ENCODE measurements around the gene TM4SF20. TPM values are rescaled to one million over a fixed set of nuclear protein-coding genes. Genes with fewer than 3 reads are reported as not detected.

TM4SF20 gene
- total and polyA plus RNA-seq, 7 donors, result 0.14 TPM; not detected in 6

GRCh38 chr2:227402321-227402720 lies 23.2 kb upstream of the TM4SF20 start:
- Histone ChIP-seq H3K27me3 (ENCODE audit: insufficient read depth in 3 of 3, low read length in 2 of 3) (peaks cover 0 to 6% (median 0%) of the 10 kb centered on the region in 3 donors), H3K27ac (no peak overlapping the region), H3K4me3 (no peak overlapping the region), H3K36me3 (ENCODE audit: insufficient read depth in 1 of 2, low read depth in 1 of 2) (no peaks in the 10 kb centered on the region), H3K9me3 (no peaks in the 10 kb centered on the region), H3K4me1 (peaks cover 14% of the 10 kb centered on the region)
- ATAC-seq, result no peak
- TF ChIP-seq CTCF (IDR thresholded peaks at IDR 0.05), result no peak
- intact Hi-C loops (cut with DNase I), result loop anchor here in 1 of 2 donors (10.0 kb wide), 1 partner anchor 362 kb away; no protein-coding TSS in a partner anchor
- no peak for DNase-seq

GRCh38 chr2:227401550-227401949 lies 22.4 kb upstream of the TM4SF20 start:
- intact Hi-C loops (cut with DNase I), result loop anchor here in 1 of 2 donors (10.0 kb wide), 1 partner anchor 363 kb away; no protein-coding TSS in a partner anchor
- Histone ChIP-seq H3K36me3 (ENCODE audit: insufficient read depth in 1 of 2, low read depth in 1 of 2) (no peaks in the 10 kb centered on the region), H3K4me3 (no peak overlapping the region), H3K9me3 (no peaks in the 10 kb centered on the region), H3K27ac (no peak overlapping the region), H3K27me3 (ENCODE audit: insufficient read depth in 3 of 3, low read length in 2 of 3) (peaks cover 0 to 6% (median 0%) of the 10 kb centered on the region in 3 donors), H3K4me1 (peaks cover 9% of the 10 kb centered on the region)
- WGBS, 3 donors, result 34 to 89% (median 74%) methylated on average over 2 of the region's 2 CpGs
- ATAC-seq, result no peak
- no peak for DNase-seq
- no peak for TF ChIP-seq CTCF (IDR thresholded peaks at IDR 0.05)

DNA sequence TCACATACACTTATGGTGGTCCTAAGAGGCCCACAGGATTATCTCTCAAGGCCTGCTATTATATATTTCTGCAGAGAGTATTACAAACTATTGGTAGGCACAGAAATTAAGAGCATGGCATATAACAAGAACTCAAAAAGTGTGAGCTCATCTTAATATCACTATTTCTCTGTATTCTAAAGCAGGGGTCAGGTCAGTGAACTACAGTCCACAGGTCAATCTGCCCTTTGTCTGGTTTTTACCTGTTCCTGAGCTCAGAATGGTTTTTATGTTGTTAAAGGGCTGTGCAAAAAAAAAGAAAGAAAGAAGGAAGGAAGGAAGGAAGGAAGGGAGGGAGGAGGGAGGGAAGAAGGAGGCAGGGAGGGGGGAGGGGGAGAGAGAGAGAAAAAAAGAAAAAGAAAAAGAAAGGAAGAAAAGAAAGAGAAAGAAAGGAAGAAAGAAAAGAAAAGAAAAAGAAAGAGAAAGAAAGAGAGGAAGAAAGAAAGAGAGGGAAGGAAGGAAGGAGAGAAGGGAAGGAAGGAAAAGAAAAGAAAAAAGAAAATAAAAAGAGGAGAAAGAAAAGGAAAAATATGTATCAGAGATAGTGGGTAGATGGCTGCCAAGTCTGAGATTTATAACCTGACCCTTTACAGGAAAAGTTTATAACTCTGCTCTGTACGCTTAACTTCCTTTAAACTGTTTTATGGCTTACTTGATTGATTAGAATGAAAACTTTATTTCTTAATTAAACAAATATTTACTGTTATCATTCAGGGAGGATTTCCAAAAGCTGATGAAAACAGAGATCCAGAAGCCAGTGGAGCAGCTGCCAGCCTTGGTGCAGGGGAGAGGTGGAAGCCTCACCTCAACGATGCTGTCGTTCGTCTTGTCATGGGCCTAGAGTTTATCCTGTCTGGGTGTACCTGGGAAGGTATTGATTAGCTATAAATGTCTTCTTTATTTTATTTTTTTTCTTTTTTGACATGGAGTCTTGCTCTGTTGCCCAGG lies 19.9 kb upstream of the TM4SF20 start:
- no peak for DNase-seq
- Histone ChIP-seq H3K4me1 (no peaks in the 10 kb centered on the region), H3K27me3 (ENCODE audit: insufficient read depth in 3 of 3, low read length in 2 of 3) (peaks cover 0 to 6% (median 0%) of the 10 kb centered on the region in 3 donors), H3K9me3 (no peaks in the 10 kb centered on the region), H3K27ac (no peak overlapping the region), H3K36me3 (ENCODE audit: insufficient read depth in 1 of 2, low read depth in 1 of 2) (no peaks in the 10 kb centered on the region), H3K4me3 (no peak overlapping the region)
- intact Hi-C loops (cut with DNase I), result no loop called here
- 62 to 93% (median 67%) methylated on average over 4 of the region's 4 CpGs for WGBS, 3 donors
- no peak for ATAC-seq
- TF ChIP-seq CTCF (IDR thresholded peaks at IDR 0.05), result no peak

DNA sequence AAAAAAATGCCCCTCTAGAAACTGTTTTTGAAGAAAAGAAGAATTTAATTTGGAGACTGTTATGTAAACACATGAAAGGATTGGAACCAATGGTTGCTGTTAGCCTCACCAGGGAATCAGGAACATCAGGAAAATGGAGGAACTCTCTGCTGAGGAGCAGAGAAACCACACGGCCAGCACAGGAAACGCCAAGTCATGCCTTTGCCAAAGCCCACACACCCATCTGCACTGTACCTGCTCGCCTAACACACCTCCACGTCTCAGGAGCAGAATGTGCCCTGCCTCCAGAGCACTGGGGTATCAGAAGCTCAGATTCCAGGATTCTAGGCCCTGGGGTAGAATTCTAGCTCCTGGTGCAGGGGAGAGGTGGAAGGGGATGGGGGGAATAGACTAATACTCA lies 18.5 kb upstream of the TM4SF20 start:
- Histone ChIP-seq H3K4me3 (no peak overlapping the region), H3K9me3 (no peaks in the 10 kb centered on the region), H3K27ac (no peak overlapping the region), H3K36me3 (ENCODE audit: insufficient read depth in 1 of 2, low read depth in 1 of 2) (no peaks in the 10 kb centered on the region), H3K27me3 (ENCODE audit: insufficient read depth in 3 of 3, low read length in 2 of 3) (peaks cover 0 to 6% (median 0%) of the 10 kb centered on the region in 3 donors), H3K4me1 (no peaks in the 10 kb centered on the region)
- DNase-seq (no peak), ATAC-seq (no peak)
- intact Hi-C loops (cut with DNase I), result no loop called here
- WGBS, 3 donors, result 71 to 87% (median 76%) methylated on average over 4 of the region's 4 CpGs
- no peak for TF ChIP-seq CTCF (IDR thresholded peaks at IDR 0.05)
